GM10266 (cell line): ENCODE data around the gene THADA.
A peak's percentile ranks its signal among the peaks of the same experiment; 100 is the strongest.

ENCODE experiments used
- DNase-seq: peaks from one replicate; pipeline ENCODE4 v3.0.0; 2012; ENCODE audit errors: extremely low spot score
- TF ChIP-seq, protein P1 (sequence below): IDR thresholded peaks from 2 replicates; pipeline ENCODE4 v1.5.1; 2012; ENCODE audit warnings: mild to moderate bottlenecking, low read depth; ENCODE audit not compliant: control insufficient read depth, insufficient read depth; ENCODE audit errors: missing control alignments

The THADA gene

DNA sequence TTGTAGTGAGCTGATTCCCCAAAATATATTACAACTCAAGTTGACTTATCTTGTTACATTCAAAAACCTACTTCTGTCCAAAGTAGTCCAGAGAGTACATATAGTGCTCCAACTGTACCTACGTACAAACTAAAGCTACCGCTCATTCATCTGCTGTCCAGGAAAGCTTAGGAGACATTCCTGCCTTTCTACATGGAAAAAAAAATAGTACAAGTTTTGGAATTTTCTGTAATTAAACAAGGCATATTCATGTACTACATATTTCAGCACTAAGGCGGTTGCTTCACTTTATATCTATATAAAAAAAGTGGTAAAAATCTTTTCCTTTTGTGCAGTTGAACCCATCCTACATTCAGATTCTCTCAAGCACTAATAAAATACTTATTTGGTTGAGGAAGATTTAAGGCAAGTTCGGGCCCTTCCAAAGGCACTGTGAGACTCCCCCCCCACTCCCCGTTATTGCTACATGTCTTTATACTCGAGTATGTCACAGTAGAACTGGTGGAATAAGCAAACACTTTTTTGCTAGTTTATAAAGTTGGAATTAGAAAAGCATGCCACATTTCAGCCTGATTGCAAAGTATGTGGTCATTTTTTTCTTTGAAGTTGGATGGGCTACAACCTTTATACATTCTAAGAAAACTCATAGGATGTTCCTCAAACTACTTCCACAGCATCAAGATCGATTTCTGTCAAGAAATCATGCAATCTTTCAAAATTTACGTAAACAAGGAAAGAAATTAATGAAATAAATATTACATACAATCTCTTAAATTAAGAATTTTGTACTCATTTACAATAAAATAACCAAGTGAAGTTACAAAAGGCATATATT lies 373.1 kb downstream of the THADA start:
- TF ChIP-seq, protein P1, sequence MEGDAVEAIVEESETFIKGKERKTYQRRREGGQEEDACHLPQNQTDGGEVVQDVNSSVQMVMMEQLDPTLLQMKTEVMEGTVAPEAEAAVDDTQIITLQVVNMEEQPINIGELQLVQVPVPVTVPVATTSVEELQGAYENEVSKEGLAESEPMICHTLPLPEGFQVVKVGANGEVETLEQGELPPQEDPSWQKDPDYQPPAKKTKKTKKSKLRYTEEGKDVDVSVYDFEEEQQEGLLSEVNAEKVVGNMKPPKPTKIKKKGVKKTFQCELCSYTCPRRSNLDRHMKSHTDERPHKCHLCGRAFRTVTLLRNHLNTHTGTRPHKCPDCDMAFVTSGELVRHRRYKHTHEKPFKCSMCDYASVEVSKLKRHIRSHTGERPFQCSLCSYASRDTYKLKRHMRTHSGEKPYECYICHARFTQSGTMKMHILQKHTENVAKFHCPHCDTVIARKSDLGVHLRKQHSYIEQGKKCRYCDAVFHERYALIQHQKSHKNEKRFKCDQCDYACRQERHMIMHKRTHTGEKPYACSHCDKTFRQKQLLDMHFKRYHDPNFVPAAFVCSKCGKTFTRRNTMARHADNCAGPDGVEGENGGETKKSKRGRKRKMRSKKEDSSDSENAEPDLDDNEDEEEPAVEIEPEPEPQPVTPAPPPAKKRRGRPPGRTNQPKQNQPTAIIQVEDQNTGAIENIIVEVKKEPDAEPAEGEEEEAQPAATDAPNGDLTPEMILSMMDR, result no peak
- DNase-seq, result no peak

DNA sequence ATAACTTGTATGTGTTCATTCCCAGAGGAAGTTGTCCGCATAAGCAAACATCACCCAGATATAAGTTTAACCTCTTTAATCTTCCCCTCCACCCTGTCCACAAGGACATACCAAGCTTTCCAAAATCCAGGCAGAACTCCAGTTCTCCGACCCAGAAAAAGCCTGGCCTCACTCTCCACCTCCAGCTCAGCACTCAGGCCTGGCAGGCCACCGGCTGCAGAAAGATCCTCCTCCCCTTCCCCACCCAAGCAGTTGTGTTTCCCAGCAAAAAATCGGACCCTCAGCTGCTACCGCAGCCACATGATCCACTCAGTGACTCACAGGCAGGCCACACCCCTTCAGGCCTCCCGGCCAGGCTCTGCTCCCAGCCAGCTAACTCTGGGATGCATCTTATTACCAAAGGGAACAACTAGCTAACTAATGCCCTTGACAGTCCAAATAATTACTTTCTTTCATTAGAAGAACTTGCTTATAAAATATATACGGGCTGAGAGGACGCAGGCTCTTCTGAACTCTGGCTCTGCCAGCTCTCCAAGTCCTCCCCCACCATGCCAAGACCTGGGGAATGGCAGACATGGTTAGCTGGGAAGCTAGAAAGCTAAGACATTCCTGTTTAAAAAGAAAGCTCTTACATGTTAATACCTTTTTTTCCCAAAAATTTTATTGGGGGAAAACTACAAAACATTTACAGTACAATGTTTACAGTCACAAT lies 373.9 kb downstream of the THADA start:
- DNase-seq, result peak; percentile 48
- TF ChIP-seq, protein P1, result no peak

DNA sequence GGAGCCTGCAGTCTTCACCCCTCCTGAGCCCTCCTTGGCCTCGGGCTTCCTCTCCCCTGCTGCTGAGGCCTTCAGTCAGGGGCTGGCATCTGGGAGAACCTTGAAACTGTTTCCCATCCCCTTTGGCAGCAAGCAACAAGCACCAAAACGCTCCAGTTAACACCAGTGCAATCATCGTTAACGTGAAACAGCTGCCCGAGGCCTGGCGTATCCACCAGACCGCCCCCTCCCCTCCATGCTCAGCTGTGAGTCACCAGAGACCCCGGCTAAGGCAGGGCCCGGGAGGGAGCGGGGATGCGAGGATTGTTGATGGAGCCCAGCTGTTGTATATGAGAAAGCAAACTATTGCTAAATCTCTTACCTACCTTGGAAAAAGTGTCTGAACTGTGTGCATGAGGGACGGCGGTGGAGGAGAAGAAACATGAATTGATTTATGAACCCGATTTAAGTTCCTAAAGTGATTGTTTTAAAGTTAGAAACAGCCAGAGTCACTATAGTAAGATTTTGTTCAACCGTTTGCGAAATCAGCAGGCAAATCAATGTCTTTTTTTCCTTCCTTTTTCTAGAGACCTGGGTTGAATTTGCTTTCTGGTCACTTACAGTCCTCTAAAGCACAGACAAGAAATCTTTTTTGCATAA lies 374.6 kb downstream of the THADA start:
- no peak for DNase-seq
- TF ChIP-seq, protein P1, result no peak

DNA sequence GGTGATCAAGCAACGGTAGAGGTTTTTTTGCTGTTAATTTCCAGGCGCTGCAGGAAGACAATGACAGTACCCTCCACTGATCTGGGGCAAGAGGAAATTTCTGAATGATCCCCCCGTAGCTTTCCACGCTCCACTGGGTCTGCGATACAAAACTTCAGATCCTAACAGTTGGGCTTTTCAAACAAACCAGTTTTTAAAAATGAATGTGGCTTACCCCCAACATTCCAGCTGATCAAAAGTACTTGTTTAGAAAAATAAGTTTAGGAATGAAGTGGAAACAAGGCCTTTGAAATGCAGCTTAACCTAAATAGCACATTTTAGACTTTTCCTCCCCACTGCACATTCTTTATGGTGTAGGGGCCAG lies 375.1 kb downstream of the THADA start:
- DNase-seq, result no peak
- TF ChIP-seq, protein P1, result no peak

DNA sequence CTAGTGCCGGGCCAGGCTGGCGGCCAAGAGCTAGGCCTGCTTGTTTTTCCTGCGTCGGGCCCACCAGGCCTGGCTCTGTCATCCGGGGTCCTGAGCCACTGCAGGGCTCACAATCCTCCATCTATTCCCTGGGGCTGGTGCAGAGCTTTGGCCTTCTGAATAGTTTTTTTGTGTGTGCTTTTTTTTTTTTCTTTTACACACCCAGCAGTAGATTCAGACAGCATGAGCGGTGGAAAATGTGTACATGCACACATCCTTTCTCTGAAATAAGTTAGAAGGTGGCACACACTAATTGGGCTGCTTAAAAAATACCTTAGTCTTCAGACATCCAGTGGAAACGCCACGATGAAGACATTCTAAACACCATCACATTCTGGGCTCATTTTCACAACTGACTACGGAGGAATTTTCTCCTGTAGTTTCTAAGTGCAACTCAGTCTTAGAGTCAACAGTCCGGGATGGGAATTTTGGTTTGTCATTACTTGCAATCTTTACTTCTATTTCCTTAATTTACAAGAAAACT lies 375.5 kb downstream of the THADA start:
- DNase-seq, result no peak
- TF ChIP-seq, protein P1, result no peak

DNA sequence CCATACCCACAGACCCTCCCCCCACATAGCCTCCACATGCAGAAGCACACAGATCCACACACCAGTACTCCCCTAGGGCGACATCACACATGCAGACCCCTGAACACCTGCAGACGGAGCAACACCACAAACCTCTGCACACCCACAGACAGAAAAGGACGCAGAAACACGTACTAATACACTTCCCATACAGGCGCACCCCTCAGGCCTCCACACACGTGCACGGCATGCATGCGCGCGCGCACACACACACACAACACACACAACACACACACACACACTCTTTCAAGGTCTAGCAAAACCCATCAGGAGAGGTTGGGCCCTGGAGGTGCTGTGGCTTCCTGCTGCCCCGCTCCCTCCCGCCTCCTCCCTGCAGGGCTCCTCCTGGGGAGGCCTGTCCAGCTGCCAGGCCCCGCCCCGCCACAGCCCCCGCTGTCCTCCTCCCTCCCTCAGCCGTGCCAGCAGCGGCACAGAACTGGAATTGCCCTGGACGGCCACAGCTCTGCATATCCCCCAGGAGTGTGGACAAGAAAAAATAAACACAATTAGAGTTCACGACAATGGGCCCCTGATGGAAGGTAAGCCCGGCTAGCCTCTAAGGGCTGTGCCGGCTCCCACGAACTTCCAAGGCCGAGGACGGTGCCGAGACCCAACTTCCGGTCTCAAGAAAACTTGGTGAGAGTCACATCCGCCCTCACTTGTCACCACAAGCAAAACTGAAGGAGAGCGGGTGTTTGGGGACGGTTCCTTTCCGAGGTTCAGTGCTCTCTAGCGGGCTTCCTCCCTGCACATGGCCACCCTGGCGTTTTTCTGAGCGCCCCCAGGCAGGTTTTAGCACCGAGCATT lies 376.2 kb downstream of the THADA start:
- peak; percentile 82 for DNase-seq
- TF ChIP-seq, protein P1, result no peak
